Measurements from ENCODE around the gene FBXW7.

FBXW7 gene

GRCh38 chr4:152392079-152392478, 143.8 kb downstream of the FBXW7 start:
- Histone ChIP-seq H3K9ac (ENCODE audit: low read depth in 1 of 2, low read length in 2 of 2) (no peak overlapping the region), H3K36me3 (ENCODE audit: control insufficient read depth in 2 of 2, insufficient read depth in 2 of 2, low read length in 2 of 2) (no peaks in the 10 kb centered on the region), H3K4me3 (ENCODE audit: low read length in 2 of 2) (no peak overlapping the region), H3K9me3 (ENCODE audit: control insufficient read depth in 2 of 2, low read length in 2 of 2) (no peaks in the 10 kb centered on the region), H3K27ac (ENCODE audit: low read depth in 2 of 2, low read length in 2 of 2) (no peak overlapping the region), H3K4me1 (ENCODE audit: control insufficient read depth in 2 of 2, insufficient read depth in 2 of 2, low read length in 2 of 2) (no peaks in the 10 kb centered on the region), H3K27me3 (ENCODE audit: control insufficient read depth in 2 of 2, insufficient read depth in 2 of 2, low read length in 2 of 2) (no peaks in the 10 kb centered on the region)

- no peak overlapping the region for H3K27ac ChIP-seq (ENCODE audit: low read depth in 2 of 2, low read length in 2 of 2)
- no peaks in the 10 kb centered on the region for H3K36me3 ChIP-seq (ENCODE audit: control insufficient read depth in 2 of 2, insufficient read depth in 2 of 2, low read length in 2 of 2)
- H3K9ac ChIP-seq (ENCODE audit: low read depth in 1 of 2, low read length in 2 of 2) = no peak overlapping the region
- no peaks in the 10 kb centered on the region for H3K9me3 ChIP-seq (ENCODE audit: control insufficient read depth in 2 of 2, low read length in 2 of 2)
- H3K4me1 ChIP-seq (ENCODE audit: control insufficient read depth in 2 of 2, insufficient read depth in 2 of 2, low read length in 2 of 2) = no peaks in the 10 kb centered on the region
- no peak overlapping the region for H3K4me3 ChIP-seq (ENCODE audit: low read length in 2 of 2)
- no peaks in the 10 kb centered on the region for H3K27me3 ChIP-seq (ENCODE audit: control insufficient read depth in 2 of 2, insufficient read depth in 2 of 2, low read length in 2 of 2)
Observed at GRCh38 chr4:152390216-152390615, 145.7 kb downstream of the FBXW7 start.

- H3K9ac ChIP-seq (ENCODE audit: low read depth in 1 of 2, low read length in 2 of 2) = no peak overlapping the region
- H3K4me1 ChIP-seq (ENCODE audit: control insufficient read depth in 2 of 2, insufficient read depth in 2 of 2, low read length in 2 of 2) = no peaks in the 10 kb centered on the region
- H3K36me3 ChIP-seq (ENCODE audit: control insufficient read depth in 2 of 2, insufficient read depth in 2 of 2, low read length in 2 of 2) = no peaks in the 10 kb centered on the region
- no peaks in the 10 kb centered on the region for H3K9me3 ChIP-seq (ENCODE audit: control insufficient read depth in 2 of 2, low read length in 2 of 2)
- no peaks in the 10 kb centered on the region for H3K27me3 ChIP-seq (ENCODE audit: control insufficient read depth in 2 of 2, insufficient read depth in 2 of 2, low read length in 2 of 2)
- H3K27ac ChIP-seq (ENCODE audit: low read depth in 2 of 2, low read length in 2 of 2) = no peak overlapping the region
- H3K4me3 ChIP-seq (ENCODE audit: low read length in 2 of 2) = no peak overlapping the region
Observed at GRCh38 chr4:152389359-152389758, 146.5 kb downstream of the FBXW7 start.

DNA sequence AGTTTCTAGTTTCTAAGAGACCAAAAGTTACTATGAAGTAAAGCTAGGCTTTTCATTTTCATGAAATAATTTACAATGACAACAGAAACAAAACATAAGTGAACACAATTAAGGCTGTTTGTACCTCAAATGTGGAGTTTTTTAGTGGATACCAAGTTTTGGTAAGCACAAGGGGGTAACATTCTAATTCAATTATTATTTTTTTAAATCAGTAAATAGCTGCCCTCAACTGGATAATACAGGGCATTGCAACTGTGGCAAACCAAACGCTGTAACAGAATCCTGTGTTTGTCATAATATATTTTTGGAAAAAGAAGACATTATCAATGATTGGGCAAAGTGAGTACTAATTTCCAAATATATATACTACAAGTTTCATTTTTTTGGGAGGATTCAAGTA, 150.3 kb downstream of the FBXW7 start:
- no peak overlapping the region for H3K4me3 ChIP-seq (ENCODE audit: low read length in 2 of 2)
- H3K36me3 ChIP-seq (ENCODE audit: control insufficient read depth in 2 of 2, insufficient read depth in 2 of 2, low read length in 2 of 2) = no peaks in the 10 kb centered on the region
- H3K27me3 ChIP-seq (ENCODE audit: control insufficient read depth in 2 of 2, insufficient read depth in 2 of 2, low read length in 2 of 2) = no peaks in the 10 kb centered on the region
- H3K9me3 ChIP-seq (ENCODE audit: control insufficient read depth in 2 of 2, low read length in 2 of 2) = no peaks in the 10 kb centered on the region
- no peak overlapping the region for H3K9ac ChIP-seq (ENCODE audit: low read depth in 1 of 2, low read length in 2 of 2)
- H3K4me1 ChIP-seq (ENCODE audit: control insufficient read depth in 2 of 2, insufficient read depth in 2 of 2, low read length in 2 of 2) = no peaks in the 10 kb centered on the region
- no peak overlapping the region for H3K27ac ChIP-seq (ENCODE audit: low read depth in 2 of 2, low read length in 2 of 2)

DNA sequence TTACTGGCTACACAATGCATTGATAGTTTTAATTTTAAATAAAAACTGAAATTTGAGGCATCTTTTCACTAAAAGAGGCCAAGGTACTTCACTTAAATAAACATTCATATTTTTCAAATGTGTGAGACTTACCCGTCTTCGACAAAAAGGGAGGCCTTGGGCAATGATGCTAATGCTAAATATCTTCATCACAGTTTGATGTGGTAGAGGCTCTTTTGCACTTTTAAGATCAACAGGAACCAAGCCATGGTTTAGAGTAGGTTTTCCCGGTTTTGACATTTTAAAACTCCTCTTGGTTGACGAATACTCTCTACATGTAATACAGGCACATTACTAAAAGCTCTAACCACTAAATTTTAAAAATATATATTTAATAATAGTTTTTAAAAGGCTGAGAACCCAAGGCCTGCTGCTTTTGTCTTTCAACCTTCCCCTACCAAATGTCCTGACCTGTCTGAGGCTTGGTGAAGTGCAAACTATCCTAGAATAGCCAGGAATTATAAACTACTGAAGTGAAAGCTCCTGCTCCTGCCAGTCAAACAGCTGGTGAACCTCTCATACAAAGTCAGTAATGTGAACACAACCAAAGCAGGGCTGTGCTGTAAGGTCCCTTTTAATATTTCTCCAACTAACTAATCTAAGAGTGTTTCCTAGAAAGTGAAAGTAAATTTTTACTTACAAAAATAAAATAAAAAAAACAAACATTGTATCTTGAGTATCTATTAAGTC, 153.7 kb downstream of the FBXW7 start:
- peak overlapping the region in 1 of 2 donors; percentile 37 for H3K4me3 ChIP-seq (ENCODE audit: low read length in 2 of 2)
- H3K4me1 ChIP-seq (ENCODE audit: control insufficient read depth in 2 of 2, insufficient read depth in 2 of 2, low read length in 2 of 2) = no peaks in the 10 kb centered on the region
- H3K9me3 ChIP-seq (ENCODE audit: control insufficient read depth in 2 of 2, low read length in 2 of 2) = no peaks in the 10 kb centered on the region
- H3K36me3 ChIP-seq (ENCODE audit: control insufficient read depth in 2 of 2, insufficient read depth in 2 of 2, low read length in 2 of 2) = no peaks in the 10 kb centered on the region
- no peaks in the 10 kb centered on the region for H3K27me3 ChIP-seq (ENCODE audit: control insufficient read depth in 2 of 2, insufficient read depth in 2 of 2, low read length in 2 of 2)
- H3K9ac ChIP-seq (ENCODE audit: low read depth in 1 of 2, low read length in 2 of 2) = no peak overlapping the region
- H3K27ac ChIP-seq (ENCODE audit: low read depth in 2 of 2, low read length in 2 of 2) = no peak overlapping the region

GRCh38 chr4:152380919-152381318, 155.0 kb downstream of the FBXW7 start:
- no peak overlapping the region for H3K27ac ChIP-seq (ENCODE audit: low read depth in 2 of 2, low read length in 2 of 2)
- no peak overlapping the region for H3K4me3 ChIP-seq (ENCODE audit: low read length in 2 of 2)
- H3K27me3 ChIP-seq (ENCODE audit: control insufficient read depth in 2 of 2, insufficient read depth in 2 of 2, low read length in 2 of 2) = no peaks in the 10 kb centered on the region
- H3K9me3 ChIP-seq (ENCODE audit: control insufficient read depth in 2 of 2, low read length in 2 of 2) = no peaks in the 10 kb centered on the region
- H3K9ac ChIP-seq (ENCODE audit: low read depth in 1 of 2, low read length in 2 of 2) = no peak overlapping the region
- no peaks in the 10 kb centered on the region for H3K36me3 ChIP-seq (ENCODE audit: control insufficient read depth in 2 of 2, insufficient read depth in 2 of 2, low read length in 2 of 2)
- no peaks in the 10 kb centered on the region for H3K4me1 ChIP-seq (ENCODE audit: control insufficient read depth in 2 of 2, insufficient read depth in 2 of 2, low read length in 2 of 2)

DNA sequence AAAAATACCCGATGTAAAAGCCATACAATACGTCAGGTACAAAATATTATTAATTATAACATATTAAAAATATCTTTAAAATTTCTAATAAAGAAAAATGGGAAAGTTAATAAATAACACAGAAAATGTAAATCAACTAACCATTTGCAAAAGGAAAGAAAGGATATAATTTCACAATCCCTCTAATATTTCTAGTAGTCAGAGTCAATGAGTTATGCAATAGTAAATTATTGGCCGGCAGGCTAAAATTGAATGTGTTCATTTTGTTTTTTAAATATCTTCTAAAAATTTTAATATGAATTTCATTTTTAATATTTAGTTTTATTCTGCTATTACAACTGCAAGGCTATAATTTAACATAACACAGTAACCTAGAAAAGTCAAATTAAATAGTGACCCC, 155.7 kb downstream of the FBXW7 start:
- Histone ChIP-seq H3K36me3 (ENCODE audit: control insufficient read depth in 2 of 2, insufficient read depth in 2 of 2, low read length in 2 of 2) (no peaks in the 10 kb centered on the region), H3K27ac (ENCODE audit: low read depth in 2 of 2, low read length in 2 of 2) (no peak overlapping the region), H3K9me3 (ENCODE audit: control insufficient read depth in 2 of 2, low read length in 2 of 2) (no peaks in the 10 kb centered on the region), H3K9ac (ENCODE audit: low read depth in 1 of 2, low read length in 2 of 2) (no peak overlapping the region), H3K4me3 (ENCODE audit: low read length in 2 of 2) (no peak overlapping the region), H3K27me3 (ENCODE audit: control insufficient read depth in 2 of 2, insufficient read depth in 2 of 2, low read length in 2 of 2) (no peaks in the 10 kb centered on the region), H3K4me1 (ENCODE audit: control insufficient read depth in 2 of 2, insufficient read depth in 2 of 2, low read length in 2 of 2) (no peaks in the 10 kb centered on the region)

DNA sequence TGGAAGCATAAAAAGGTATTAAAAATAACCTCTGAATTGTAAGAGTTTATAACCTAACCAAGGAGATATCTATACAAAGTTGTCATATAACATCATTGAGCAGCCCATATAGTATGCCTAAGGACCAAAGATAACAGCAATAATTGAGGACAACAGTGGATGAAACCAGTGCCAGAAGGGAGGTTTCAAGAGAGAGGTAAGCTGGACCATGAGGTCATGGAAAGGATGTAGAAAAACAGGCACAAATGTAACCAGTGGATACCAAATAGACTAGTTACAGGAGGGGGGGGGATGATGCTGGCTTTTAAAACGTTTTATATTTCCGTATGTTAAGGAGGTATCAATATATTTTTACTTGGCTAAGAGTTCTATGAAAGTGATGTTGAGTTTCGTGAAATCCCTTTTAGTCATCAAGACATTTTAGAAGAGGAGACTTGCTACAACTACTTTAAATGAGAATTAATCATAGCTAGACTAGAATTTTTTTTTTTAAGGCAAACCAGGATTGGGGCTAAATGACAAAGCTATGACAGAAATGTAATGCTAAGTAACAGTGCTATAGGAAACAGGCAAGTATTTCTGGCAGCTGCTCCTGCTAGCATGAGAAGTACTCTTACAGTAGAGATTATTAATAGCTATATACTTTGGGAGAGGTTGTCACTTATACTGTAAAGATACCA, 161.1 kb downstream of the FBXW7 start:
- Histone ChIP-seq H3K9me3 (ENCODE audit: control insufficient read depth in 2 of 2, low read length in 2 of 2) (no peaks in the 10 kb centered on the region), H3K27ac (ENCODE audit: low read depth in 2 of 2, low read length in 2 of 2) (no peak overlapping the region), H3K36me3 (ENCODE audit: control insufficient read depth in 2 of 2, insufficient read depth in 2 of 2, low read length in 2 of 2) (no peaks in the 10 kb centered on the region), H3K27me3 (ENCODE audit: control insufficient read depth in 2 of 2, insufficient read depth in 2 of 2, low read length in 2 of 2) (no peaks in the 10 kb centered on the region), H3K9ac (ENCODE audit: low read depth in 1 of 2, low read length in 2 of 2) (no peak overlapping the region), H3K4me3 (ENCODE audit: low read length in 2 of 2) (no peak overlapping the region), H3K4me1 (ENCODE audit: control insufficient read depth in 2 of 2, insufficient read depth in 2 of 2, low read length in 2 of 2) (no peaks in the 10 kb centered on the region)

- Histone ChIP-seq H3K27me3 (ENCODE audit: control insufficient read depth in 2 of 2, insufficient read depth in 2 of 2, low read length in 2 of 2) (no peaks in the 10 kb centered on the region), H3K4me1 (ENCODE audit: control insufficient read depth in 2 of 2, insufficient read depth in 2 of 2, low read length in 2 of 2) (no peaks in the 10 kb centered on the region), H3K9me3 (ENCODE audit: control insufficient read depth in 2 of 2, low read length in 2 of 2) (no peaks in the 10 kb centered on the region), H3K4me3 (ENCODE audit: low read length in 2 of 2) (no peak overlapping the region), H3K27ac (ENCODE audit: low read depth in 2 of 2, low read length in 2 of 2) (no peak overlapping the region), H3K9ac (ENCODE audit: low read depth in 1 of 2, low read length in 2 of 2) (no peak overlapping the region), H3K36me3 (ENCODE audit: control insufficient read depth in 2 of 2, insufficient read depth in 2 of 2, low read length in 2 of 2) (no peaks in the 10 kb centered on the region)
Observed at GRCh38 chr4:152374153-152374552, 161.7 kb downstream of the FBXW7 start.

DNA sequence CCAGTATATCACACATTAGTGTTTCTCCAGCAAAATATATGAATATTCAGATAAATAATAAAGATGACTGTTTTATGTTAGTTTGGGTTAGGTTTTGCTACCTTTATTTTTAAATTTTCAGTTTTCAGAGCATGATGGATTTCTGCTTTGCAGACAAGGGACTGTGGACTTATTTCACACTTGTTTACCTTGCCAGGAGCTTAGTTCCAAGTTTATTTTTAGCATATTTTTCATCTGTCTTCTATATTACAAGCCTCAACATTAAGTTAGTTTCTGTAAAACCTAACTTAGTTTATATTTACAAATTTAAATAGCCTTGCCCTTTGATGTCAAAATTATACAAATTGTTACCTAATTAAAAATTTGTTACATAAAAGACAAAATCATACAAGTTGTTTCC, 163.4 kb downstream of the FBXW7 start:
- Histone ChIP-seq H3K27ac (ENCODE audit: low read depth in 2 of 2, low read length in 2 of 2) (no peak overlapping the region), H3K9me3 (ENCODE audit: control insufficient read depth in 2 of 2, low read length in 2 of 2) (no peaks in the 10 kb centered on the region), H3K4me1 (ENCODE audit: control insufficient read depth in 2 of 2, insufficient read depth in 2 of 2, low read length in 2 of 2) (no peaks in the 10 kb centered on the region), H3K36me3 (ENCODE audit: control insufficient read depth in 2 of 2, insufficient read depth in 2 of 2, low read length in 2 of 2) (no peaks in the 10 kb centered on the region), H3K27me3 (ENCODE audit: control insufficient read depth in 2 of 2, insufficient read depth in 2 of 2, low read length in 2 of 2) (no peaks in the 10 kb centered on the region), H3K9ac (ENCODE audit: low read depth in 1 of 2, low read length in 2 of 2) (no peak overlapping the region), H3K4me3 (ENCODE audit: low read length in 2 of 2) (no peak overlapping the region)

Measured in mucosa of rectum (tissue), 2 donors.